Loucy (cell line): ENCODE measurements around the gene SYT2.
"Not testable (repeated sequence)": the region's sequence is repeated elsewhere in the genome, so short reads cannot be mapped to it uniquely, and the experiment has no call there.

Experiments
- CTCF ChIP-seq: fragments of 200-600 bp; sonication (generic); conservative IDR thresholded peaks from 2 replicates; pipeline ENCODE4 v1.5.1; 2014; ENCODE audit warnings: mild to moderate bottlenecking, antibody characterized with exemption, low read length
- EZH2phosphoT487 ChIP-seq: fragments of 200-600 bp; IDR thresholded peaks from 2 replicates; pipeline ENCODE4 v1.6.1; 2018; ENCODE audit warnings: antibody characterized with exemption, mild to moderate bottlenecking, moderate library complexity, borderline replicate concordance

GRCh38 chr1:202714202-202714601, 3.9 kb upstream of the SYT2 start:
- not testable (repeated sequence) for TF ChIP-seq CTCF, EZH2phosphoT487
